Fibroblast of skin of scalp (primary cell): Measurements from ENCODE around the gene FCGR2B.
A peak's percentile ranks its signal among the peaks of the same experiment; 100 is the strongest.
"Not testable (repeated sequence)": the region's sequence is repeated elsewhere in the genome, so short reads cannot be mapped to it uniquely, and the experiment has no call there.

Experiments used
- DNase-seq: peaks from one replicate; pipeline ENCODE4 v3.0.0-alpha.2; 2013

Gene FCGR2B

GRCh38 chr1:161706482-161707347, 43.8 kb downstream of the FCGR2B start, which contains the start of gene FCRLA:
Gene FCRLA, plus strand, starts transcription at chr1:161707229. Its CDS starts 36 bp downstream, at chr1:161707265.
- peak; percentile 98 for DNase-seq

- DNase-seq, result no peak
Measured at GRCh38 chr1:161707503-161707902, 44.6 kb downstream of the FCGR2B start.

GRCh38 chr1:161709373-161709772, 46.4 kb downstream of the FCGR2B start:
- no peak for DNase-seq

- DNase-seq, result peak; percentile 61
Measured at GRCh38 chr1:161710560-161710959, 47.6 kb downstream of the FCGR2B start.

GRCh38 chr1:161718559-161719324, 55.8 kb downstream of the FCGR2B start:
- DNase-seq, result no peak

- no peak for DNase-seq
Measured at GRCh38 chr1:161719325-161719611, 56.3 kb downstream of the FCGR2B start.

- DNase-seq, result no peak
Measured at GRCh38 chr1:161720422-161720821, 57.5 kb downstream of the FCGR2B start.

GRCh38 chr1:161720956-161721737, 58.2 kb downstream of the FCGR2B start, which contains the start of gene FCRLB:
Gene FCRLB, plus strand, starts transcription at chr1:161721544. Its CDS starts 1,129 bp downstream, at chr1:161722673.
- DNase-seq, result no peak

- peak; percentile 92 for DNase-seq
Measured at GRCh38 chr1:161721738-161722343, 58.9 kb downstream of the FCGR2B start.

GRCh38 chr1:161722406-161722805, 59.5 kb downstream of the FCGR2B start:
- DNase-seq, result no peak

GRCh38 chr1:161723459-161724141, 60.7 kb downstream of the FCGR2B start:
- DNase-seq, result no peak

GRCh38 chr1:161725258-161725907, 62.4 kb downstream of the FCGR2B start:
- not testable (repeated sequence) for DNase-seq

GRCh38 chr1:161725908-161726472, 63.0 kb downstream of the FCGR2B start:
- peak; percentile 54 for DNase-seq

GRCh38 chr1:161726473-161727255, 63.7 kb downstream of the FCGR2B start:
- peak; percentile 86 for DNase-seq

- peak; percentile 80 for DNase-seq
Measured at GRCh38 chr1:161727256-161727924, 64.4 kb downstream of the FCGR2B start.
